GM12878 (cell line): ENCODE data around the gene ESYT3. TPM values are rescaled to one million over a fixed set of nuclear protein-coding genes. Genes with fewer than 3 reads are reported as not detected.

Source experiments
- ATAC-seq: fragments of 200-7000 bp; cut with Tn5 transposase; 3 replicates; pipeline ENCODE4 v1.9.1; 2020; ENCODE audit warnings: mild to moderate bottlenecking, moderate library complexity
- BruUV-seq: library from RNA; stranded (reverse); fragments of 400-500 nt; replicated peaks from 2 replicates; lab custom pipeline; 2021; lab: Mats Ljungman, UMichigan
- CTCF ChIA-PET: fragments of 300-600 bp; sonication (Branson Sonifier 250); formaldehyde crosslinking; extraction: SDS; loops from one replicate; lab custom pipeline; 2021; ENCODE audit warnings: inconsistent platforms; lab: Yijun Ruan, JAX
- POLR2A ChIA-PET: fragments of 350-600 bp; formaldehyde crosslinking; extraction: SDS; loops from one replicate; lab custom pipeline; 2021; ENCODE audit warnings: inconsistent platforms; lab: Charles Lee
- RAD21 ChIA-PET: fragments of 300-600 bp; sonication (Branson Sonifier 250); formaldehyde crosslinking; loops from one replicate; lab custom pipeline; 2023; ENCODE audit warnings: antibody characterized with exemption; ENCODE audit not compliant: unreplicated experiment; lab: Charles Lee
- SMC1A ChIA-PET: fragments of 300-600 bp; sonication (Branson Sonifier 250); formaldehyde crosslinking; loops from one replicate; lab custom pipeline; 2023; ENCODE audit not compliant: unreplicated experiment, uncharacterized antibody; lab: Charles Lee
- DNase-seq: peaks from one replicate; pipeline ENCODE4 v3.0.0-alpha.2; 2011; ENCODE audit warnings: low read depth, low spot score
- FAIRE-seq: peaks from 3 replicates; lab custom pipeline; 2011; peaks lifted over from hg19 to GRCh38; lab: Jason Lieb, UNC
- H2AFZ ChIP-seq: 2 replicates; pipeline ENCODE4 v1.6.0; 2011; ENCODE audit warnings: low read depth, low read length, control low read depth; ENCODE audit not compliant: control insufficient read depth
- H3K27ac ChIP-seq: 2 replicates; pipeline ENCODE4 v1.5.1; 2011; ENCODE audit warnings: control low read depth; ENCODE audit not compliant: control insufficient read depth, insufficient read depth
- H3K27me3 ChIP-seq, 2 experiments: replicated peaks in 1 of 2; 2 replicates each; pipeline versions ENCODE4 v1.6.0 to v1.6.1; 2011; ENCODE audit warnings: low read length in 1 of 2; ENCODE audit not compliant: control insufficient read depth in 2 of 2, insufficient read depth in 2 of 2
- H3K36me3 ChIP-seq, 2 experiments: 2 replicates each; pipeline ENCODE4 v1.5.1; 2011; ENCODE audit warnings: low read length in 1 of 2; ENCODE audit not compliant: control insufficient read depth in 2 of 2, insufficient read depth in 2 of 2
- H3K4me1 ChIP-seq: 2 replicates; pipeline ENCODE4 v1.6.1; 2011; ENCODE audit warnings: mild to moderate bottlenecking, low read length, moderate library complexity, mixed read lengths; ENCODE audit not compliant: control insufficient read depth, insufficient read depth
- H3K4me2 ChIP-seq: 2 replicates; pipeline ENCODE4 v1.6.0; 2011; ENCODE audit warnings: control low read depth; ENCODE audit not compliant: control insufficient read depth, insufficient read depth
- H3K4me3 ChIP-seq: fragments of 200-600 bp; sonication (generic); 2 replicates; pipeline ENCODE4 v1.5.1; 2016
- H3K79me2 ChIP-seq: 2 replicates; pipeline ENCODE4 v1.6.0; 2011; ENCODE audit warnings: low read length; ENCODE audit not compliant: control insufficient read depth, insufficient read depth
- H3K9ac ChIP-seq: 2 replicates; pipeline ENCODE4 v1.8.0; 2011; ENCODE audit warnings: low read length, control low read depth, mixed read lengths; ENCODE audit not compliant: control insufficient read depth, insufficient read depth
- H3K9me3 ChIP-seq: replicated peaks from 3 replicates; pipeline ENCODE4 v1.5.1; 2011; ENCODE audit warnings: mild to moderate bottlenecking, low read length; ENCODE audit not compliant: control insufficient read depth, insufficient read depth
- H4K20me1 ChIP-seq: 2 replicates; pipeline ENCODE4 v1.6.0; 2011; ENCODE audit not compliant: control insufficient read depth, insufficient read depth
- BHLHE40 ChIP-seq, 2 experiments: fragments of 450-650 bp in 1 of 2; IDR thresholded peaks; 2 replicates each; pipeline ENCODE4 v1.6.1; 2011 to 2017; ENCODE audit warnings: low read depth in 2 of 2, borderline replicate concordance in 1 of 2, improper control_type of control experiment in 1 of 2, low read length in 1 of 2, mild to moderate bottlenecking in 1 of 2
- BMI1 ChIP-seq: fragments of 450-650 bp; IDR thresholded peaks from 2 replicates; pipeline ENCODE4 v1.6.1; 2016; ENCODE audit warnings: mild to moderate bottlenecking, moderate library complexity, borderline replicate concordance
- CEBPB ChIP-seq, 2 experiments: fragments of 150-350 bp in 1 of 2; IDR thresholded peaks; 2 replicates each; pipeline ENCODE4 v1.6.1; 2012 to 2014; ENCODE audit warnings: low read depth in 2 of 2, low read length in 2 of 2, borderline replicate concordance in 1 of 2, inconsistent platforms in 1 of 2
- FOXK2 ChIP-seq: fragments of 450-650 bp; IDR thresholded peaks from 2 replicates; pipeline ENCODE4 v1.6.1; 2017; ENCODE audit warnings: mild to moderate bottlenecking, moderate library complexity
- HDGF ChIP-seq: fragments of 450-650 bp; IDR thresholded peaks from 2 replicates; pipeline ENCODE4 v1.6.1; 2016; ENCODE audit warnings: antibody characterized with exemption
- IKZF2 ChIP-seq, 2 experiments: fragments of 450-650 bp; IDR thresholded peaks; 2 replicates each; pipeline ENCODE4 v1.6.1; 2017; ENCODE audit warnings: mild to moderate bottlenecking in 2 of 2, moderate library complexity in 2 of 2
- MEF2B ChIP-seq: fragments of 450-650 bp; IDR thresholded peaks from 2 replicates; pipeline ENCODE4 v1.6.1; 2018; ENCODE audit warnings: mild to moderate bottlenecking, moderate library complexity; ENCODE audit not compliant: partially characterized antibody, poor library complexity, severe bottlenecking
- PKNOX1 ChIP-seq: fragments of 450-650 bp; IDR thresholded peaks from 2 replicates; pipeline ENCODE4 v1.6.1; 2016; ENCODE audit warnings: mild to moderate bottlenecking
- POU2F2 ChIP-seq: IDR thresholded peaks from 3 replicates; pipeline ENCODE4 v1.6.1; 2011; ENCODE audit warnings: low read depth, mild to moderate bottlenecking, low read length, borderline replicate concordance
- RCOR1 ChIP-seq: conservative IDR thresholded peaks from 2 replicates; pipeline ENCODE4 v1.6.1; 2012; ENCODE audit warnings: low read depth, low read length, improper control_type of control experiment
- ZNF622 ChIP-seq: fragments of 450-650 bp; IDR thresholded peaks from 2 replicates; pipeline ENCODE4 v1.6.1; 2017; ENCODE audit warnings: mild to moderate bottlenecking, inconsistent platforms
- WGBS: methylation state at CpG from one replicate; pipeline ENCODE4 v1.1.6; 2016; ENCODE audit warnings: low lambda C conversion rate; ENCODE audit not compliant: insufficient replicate concordance, insufficient coverage; ENCODE audit errors: missing lambda C conversion rate; 5-methylcytosine and 5-hydroxymethylcytosine counted together
- in situ Hi-C: fragments of 300-500 bp; cut with MboI; formaldehyde crosslinking; loops from 9 replicates; pipeline ENCODE4 v1.14.3; 2018; ENCODE audit warnings: mixed read lengths
- intact Hi-C: fragments of 100-400 bp; cut with micrococcal nuclease; formaldehyde crosslinking; loops from one replicate; pipeline ENCODE4 v1.14.2; 2022; ENCODE audit not compliant: unreplicated experiment
- polyA plus RNA-seq, 11 experiments: library from polyadenylated mRNA; depleted of rRNA in 4 of 11; unstranded in 6 of 11; stranded (reverse) in 5 of 11; fragments of >200 nt; fragmentation: Nextera tagmentation in 4 of 11; fragmentation: Illumina TruSeq in 1 of 11; extraction: Ambion mirVana in 4 of 11; extraction: Trizol in 1 of 11; gene quantifications; 1 replicate in 1 of 11; 2 replicates in 10 of 11; pipeline versions ENCODE4 v1.2.1 to v1.2.3, GENCODE V29; 2011 to 2016; ENCODE audit warnings: inconsistent platforms in 2 of 11, missing spikeins in 2 of 11, low read depth in 1 of 11
- total RNA-seq, 4 experiments: library from RNA; depleted of rRNA in 3 of 4; stranded (reverse); fragments of >200 nt in 3 of 4; fragmentation: Illumina TruSeq in 1 of 4; extraction: Trizol in 1 of 4; gene quantifications; 2 replicates each; pipeline versions ENCODE4 v1.2.1 to v1.2.3, GENCODE V29; 2013 to 2021

ESYT3 gene
- total and polyA plus RNA-seq, 10 of the 15 experiments (the other 5 are each of a cell fraction or from before 2014, with no cell fraction given): not detected

- Histone ChIP-seq H3K36me3 (no peaks in the 10 kb centered on the region), H3K4me1 (no peaks in the 10 kb centered on the region), H3K4me2 (no peak overlapping the region)
- ChIA-PET RAD21 (no interaction called here), SMC1A (no interaction called here)
- no peak for TF ChIP-seq BHLHE40 (IDR thresholded peaks at IDR 0.05; ENCODE audit: borderline replicate concordance in 1 of 2, low read depth in 2 of 2, low read length in 1 of 2)
- no peak for TF ChIP-seq ZNF622
- TF ChIP-seq POU2F2: no peak
- TF ChIP-seq BMI1: no peak
- TF ChIP-seq RCOR1: no peak
- no peak for TF ChIP-seq CEBPB (IDR thresholded peaks at IDR 0.05; ENCODE audit: borderline replicate concordance in 1 of 2, low read depth in 2 of 2, low read length in 2 of 2)
- TF ChIP-seq MEF2B: no peak
- TF ChIP-seq FOXK2: no peak
- TF ChIP-seq PKNOX1: no peak
- no peak for TF ChIP-seq IKZF2 (IDR thresholded peaks at IDR 0.05)
- no peak for TF ChIP-seq HDGF
- TF ChIP-seq, all 136 proteins: peak for 0
- no TSS peak for BruUV-seq
- Histone ChIP-seq H3K4me3 (no peak overlapping the region), H3K27ac (no peak overlapping the region), H3K79me2 (no peaks in the 10 kb centered on the region), H3K9me3 (no peaks in the 10 kb centered on the region), H4K20me1 (no peaks in the 10 kb centered on the region), H3K27me3 (no peaks in the 10 kb centered on the region; a peak in 3 of 4 replicates), H3K9ac (no peak overlapping the region), H2AFZ (no peak overlapping the region)
- ChIA-PET POLR2A (no interaction called here), CTCF (no interaction called here)
- FAIRE-seq: no peak
- DNase-seq: no peak
- intact Hi-C loops (no loop called here), in situ Hi-C loops (no loop called here)
- no peak for ATAC-seq
- WGBS: 62% methylated on average over 34 of the region's 43 CpGs
These were observed 17.3 kb downstream of the ESYT3 start for GRCh38 chr3:138451595-138452162.
